Stimulated activated CD4-positive, alpha-beta T cell treated with anti-CD3 and anti-CD28 coated beads, TNF-alpha, amount 100 ng/mL, for 24 hours (primary cell): ENCODE data around the gene TMPRSS11E.
"Not testable (repeated sequence)": the region's sequence is repeated elsewhere in the genome, so short reads cannot be mapped to it uniquely, and the experiment has no call there.

ENCODE experiments used
- DNase-seq, 3 experiments: peaks; one replicate each; pipeline ENCODE4 v3.0.0-alpha.2; 2020; ENCODE audit warnings: low read depth in 3 of 3

TMPRSS11E gene

DNA sequence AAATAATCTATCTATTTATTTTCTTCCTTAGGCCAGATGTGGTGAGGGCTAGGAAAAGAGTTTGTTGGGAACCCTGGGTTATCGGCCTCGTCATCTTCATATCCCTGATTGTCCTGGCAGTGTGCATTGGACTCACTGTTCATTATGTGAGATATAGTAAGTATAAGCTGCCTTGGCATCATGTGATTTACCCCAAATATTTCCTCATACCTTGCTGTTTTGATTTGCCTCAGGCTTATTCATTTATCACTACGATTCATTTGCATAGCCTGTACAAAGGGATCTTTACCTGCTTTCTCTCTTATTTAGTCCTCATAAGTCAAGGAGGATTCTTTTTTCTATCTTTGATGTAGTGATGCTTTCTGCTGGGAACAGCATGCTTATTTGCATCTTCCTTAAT is 14.5 kb downstream of the TMPRSS11E start:
- DNase-seq, result no peak

GRCh38 chr4:68462691-68463090 is 15.4 kb downstream of the TMPRSS11E start:
- no peak for DNase-seq

- no peak for DNase-seq
Observed at GRCh38 chr4:68463796-68464195, 16.5 kb downstream of the TMPRSS11E start.

GRCh38 chr4:68465058-68465457 is 17.8 kb downstream of the TMPRSS11E start:
- no peak for DNase-seq

DNA sequence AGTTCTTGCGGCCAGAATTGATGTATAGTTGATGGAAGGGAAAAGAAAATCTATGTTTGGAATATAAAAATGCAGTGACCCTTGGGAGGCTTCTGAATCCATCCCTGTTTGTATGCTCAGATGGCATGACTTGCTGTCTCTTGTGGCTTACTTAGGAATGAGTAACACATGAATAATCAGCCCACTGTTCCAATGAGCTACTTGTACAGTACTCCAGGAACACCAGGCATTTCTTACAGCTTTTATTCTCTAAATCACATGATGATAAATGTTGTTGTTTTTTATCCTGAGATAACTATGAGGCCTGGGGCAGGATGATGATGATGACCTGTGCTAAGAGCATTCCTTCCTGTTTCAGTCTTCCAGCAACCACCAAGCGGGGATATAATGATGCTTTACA is 18.9 kb downstream of the TMPRSS11E start:
- DNase-seq, result no peak

GRCh38 chr4:68466751-68467150 is 19.5 kb downstream of the TMPRSS11E start:
- DNase-seq, result no peak

DNA sequence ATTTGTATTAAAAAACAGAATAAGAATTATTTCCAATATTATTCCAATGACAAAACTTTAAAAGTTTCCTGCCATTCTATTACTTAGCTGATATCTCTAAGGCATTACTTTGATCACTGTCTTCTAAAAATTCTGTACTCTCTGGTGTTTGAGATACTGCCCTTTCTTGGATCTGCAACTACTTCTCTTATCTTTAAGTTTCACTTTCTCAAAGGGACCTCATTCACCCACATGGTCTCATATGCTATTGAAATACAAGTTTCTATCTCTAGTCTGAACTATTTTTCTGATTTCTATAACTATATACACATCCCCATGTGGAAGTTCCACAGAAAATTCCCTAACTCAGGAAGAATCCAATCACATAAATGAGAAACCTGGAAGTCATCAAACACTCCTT is 22.2 kb downstream of the TMPRSS11E start:
- DNase-seq, result no peak

- no peak for DNase-seq
Observed at GRCh38 chr4:68476191-68476590, 28.9 kb downstream of the TMPRSS11E start.

DNA sequence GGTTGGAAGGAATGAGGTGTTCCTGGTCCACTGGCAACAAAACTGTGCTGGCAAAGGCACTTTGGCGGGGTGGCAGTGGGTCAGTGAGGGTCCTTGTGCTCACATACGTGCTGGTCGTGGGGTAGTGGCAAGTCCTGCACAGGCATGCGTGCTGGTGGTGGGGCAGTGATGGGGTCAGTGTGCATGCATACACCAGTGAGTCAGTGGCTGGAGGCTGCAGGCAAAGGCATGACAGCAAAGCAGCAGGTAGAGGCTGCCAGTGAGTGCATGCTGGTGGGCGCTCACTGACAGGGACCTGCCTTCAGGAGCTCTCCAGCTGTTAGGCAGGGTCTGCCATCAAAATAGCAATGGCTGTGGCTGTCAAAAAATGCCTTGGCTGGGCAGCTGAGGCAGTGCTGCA is 42.1 kb downstream of the TMPRSS11E start:
- DNase-seq, result no peak

DNA sequence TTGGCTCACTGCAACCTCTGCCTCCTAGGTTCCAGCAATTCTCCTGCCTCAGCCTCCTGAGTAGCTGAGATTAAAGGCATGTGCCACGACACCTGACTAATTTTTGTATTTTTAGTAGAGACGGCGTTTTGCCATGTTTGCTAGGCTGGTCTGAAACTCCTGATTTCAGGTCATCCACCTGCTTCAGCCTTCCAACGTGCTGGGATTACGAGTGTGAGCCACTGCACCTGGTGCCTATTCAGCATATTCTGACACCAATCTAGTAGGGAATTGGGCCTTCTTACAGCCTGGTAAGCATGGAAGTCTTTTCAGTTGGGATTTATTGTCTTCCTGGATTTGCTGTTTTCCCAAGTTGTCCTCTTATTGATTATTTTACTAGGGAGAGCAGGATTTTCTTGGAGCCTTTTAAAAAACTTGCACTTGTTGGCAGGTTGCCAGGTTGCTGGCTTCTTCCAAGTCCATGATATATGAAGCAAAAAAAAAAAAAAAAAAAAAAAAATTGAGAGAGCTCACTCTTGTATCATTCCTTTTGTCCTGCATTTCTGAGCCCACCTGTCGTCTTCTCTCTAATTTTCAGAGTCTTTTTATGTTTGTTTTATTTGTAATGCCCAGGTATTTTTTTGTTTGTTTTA is 43.7 kb downstream of the TMPRSS11E start:
- no peak for DNase-seq

GRCh38 chr4:68494688-68495087 is 47.4 kb downstream of the TMPRSS11E start:
- DNase-seq, result no peak

DNA sequence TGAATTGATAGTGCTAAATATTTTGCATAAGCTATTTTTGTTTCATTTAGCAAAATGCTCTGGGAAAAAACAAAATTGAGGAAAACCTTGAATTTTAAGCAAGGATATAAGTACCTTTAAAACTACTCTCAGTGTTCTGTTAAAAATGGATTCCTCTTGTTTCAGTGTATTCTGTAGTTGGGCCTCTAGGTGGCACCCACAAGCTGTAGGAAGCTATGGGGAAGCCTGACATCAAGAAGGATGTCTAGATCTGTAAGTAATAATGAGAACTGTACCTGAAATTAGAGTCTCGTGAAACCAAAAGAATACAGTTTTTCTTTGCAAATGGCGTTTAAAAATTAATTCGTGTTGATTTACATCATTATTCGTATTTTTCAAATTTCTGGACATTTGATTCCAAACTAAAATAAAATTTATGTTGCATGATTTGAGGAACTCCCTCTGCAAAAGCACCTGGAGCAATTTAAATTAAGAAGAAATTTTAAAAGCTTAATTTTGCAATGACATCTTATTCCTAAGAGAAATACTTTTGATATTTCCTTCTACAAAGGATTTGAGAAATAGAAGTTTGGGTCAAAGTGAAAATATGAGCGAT is 51.2 kb downstream of the TMPRSS11E start:
- peak; percentile 4 to 41 (median 37) for DNase-seq

DNA sequence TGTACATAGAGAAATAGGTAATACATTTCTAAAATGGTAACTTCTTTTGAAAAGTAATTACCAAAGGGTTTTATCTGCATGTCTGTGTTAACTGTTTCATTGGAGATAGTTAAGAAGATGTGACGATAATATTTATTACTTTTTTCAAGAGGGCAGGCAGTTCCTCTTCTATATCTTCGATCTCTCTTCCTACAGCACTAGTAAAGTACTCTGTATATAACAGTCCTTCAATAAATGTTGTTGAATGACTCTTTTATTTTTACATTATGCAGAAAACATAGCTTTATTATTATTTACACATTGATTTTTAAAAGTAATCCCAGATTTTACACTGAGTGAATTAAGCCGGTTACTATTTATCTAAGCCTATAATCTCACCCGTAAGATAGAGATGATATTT is 51.8 kb downstream of the TMPRSS11E start:
- DNase-seq, result no peak

DNA sequence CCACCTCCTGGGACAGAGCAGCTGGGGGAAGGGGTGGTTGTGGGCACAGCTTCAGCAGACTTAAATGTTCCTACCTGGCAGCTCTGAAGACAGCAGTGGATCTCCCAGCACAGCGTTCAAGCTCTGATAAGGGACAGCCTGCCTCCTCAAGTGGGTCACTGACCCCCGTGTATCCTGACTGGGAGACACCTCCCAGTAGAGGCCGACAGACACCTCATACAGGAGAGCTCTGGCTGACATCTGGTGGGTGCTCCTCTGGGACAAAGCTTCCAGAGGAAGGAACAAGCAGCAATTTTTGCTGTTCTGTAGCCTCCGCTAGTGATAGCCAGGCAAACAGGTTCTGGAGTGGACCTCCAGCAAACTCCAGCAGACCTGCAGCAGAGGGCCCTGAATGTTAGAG is 56.2 kb downstream of the TMPRSS11E start:
- not testable (repeated sequence) for DNase-seq

DNA sequence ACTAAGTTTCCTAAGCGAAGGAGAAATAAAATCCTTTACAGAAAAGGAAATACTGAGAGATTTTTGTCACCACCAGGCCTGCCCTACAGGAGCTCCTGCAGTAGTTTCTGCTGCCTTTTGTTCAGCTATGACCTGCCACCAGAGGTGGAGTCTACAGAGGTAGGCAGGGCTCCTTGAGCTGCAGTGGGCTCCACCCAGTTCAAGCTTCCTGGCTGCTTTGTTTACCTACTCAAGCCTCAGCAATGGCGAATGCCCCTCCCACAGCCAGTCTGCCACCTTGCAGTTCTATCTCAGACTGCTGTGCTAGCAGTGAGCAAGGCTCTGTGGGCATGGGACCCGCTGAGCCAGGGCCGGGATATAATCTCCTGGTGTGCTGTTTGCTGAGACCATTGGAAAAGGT is 57.6 kb downstream of the TMPRSS11E start:
- DNase-seq, result not testable (repeated sequence)

DNA sequence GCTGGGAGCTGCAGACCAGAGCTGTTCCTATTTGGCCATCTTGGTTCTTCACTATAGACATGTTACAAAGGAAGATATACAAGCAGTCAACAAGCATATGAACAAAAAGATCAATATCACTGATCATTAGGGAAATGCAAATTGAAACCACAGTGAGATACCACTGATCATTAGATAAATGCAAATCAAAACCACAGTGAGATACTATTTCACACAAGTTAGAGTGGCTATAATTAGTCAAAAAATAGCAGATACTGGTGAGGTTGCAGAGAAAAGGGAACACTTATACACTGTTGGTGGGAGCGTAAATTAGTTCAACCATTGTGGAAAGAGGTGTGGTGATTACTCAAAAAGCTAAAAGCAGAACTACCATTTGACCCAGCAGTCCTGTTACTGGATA is 58.2 kb downstream of the TMPRSS11E start:
- DNase-seq, result not testable (repeated sequence)

- no peak for DNase-seq
Observed at GRCh38 chr4:68518889-68519288, 71.6 kb downstream of the TMPRSS11E start.

DNA sequence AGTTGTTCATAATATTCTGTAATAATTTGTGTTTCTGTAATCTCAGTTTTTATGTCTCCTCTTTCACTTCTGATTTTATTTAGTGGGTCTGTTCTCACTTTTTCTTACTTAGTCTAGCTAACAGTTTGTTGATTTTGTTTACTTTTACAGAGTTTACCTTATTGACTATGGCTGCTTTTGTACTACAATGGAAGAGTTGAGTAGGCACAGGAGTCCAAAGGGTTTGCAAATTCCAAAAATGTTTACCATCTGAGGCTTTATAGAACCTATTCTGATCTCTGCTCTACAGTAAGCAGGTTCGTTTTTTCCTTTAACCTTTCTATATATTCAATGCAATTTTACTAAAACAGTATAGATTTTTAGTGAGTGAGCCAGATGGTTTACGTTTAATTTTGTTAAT is 73.7 kb downstream of the TMPRSS11E start:
- DNase-seq, result no peak

- DNase-seq, result not testable (repeated sequence)
Observed at GRCh38 chr4:68522232-68522631, 75.0 kb downstream of the TMPRSS11E start.

DNA sequence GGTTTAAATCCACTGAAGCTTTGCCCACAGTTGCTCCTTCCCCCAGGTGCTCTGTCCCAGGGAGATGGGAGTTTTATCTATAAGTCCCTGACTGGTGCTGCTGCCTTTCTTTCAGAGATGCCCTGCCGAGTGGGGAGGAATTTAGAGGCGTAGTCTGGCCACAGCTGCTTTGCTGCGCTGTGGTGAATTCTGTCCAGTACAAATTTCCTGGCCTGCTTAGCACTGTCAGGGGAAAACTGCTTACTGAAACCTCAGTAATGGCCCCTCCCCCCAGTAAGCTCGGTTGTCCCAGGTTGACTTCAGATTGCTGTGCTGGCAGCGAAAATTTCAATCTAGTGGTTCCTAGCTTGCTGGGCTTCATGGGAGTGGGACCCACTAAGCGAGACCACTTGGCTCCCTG is 88.7 kb downstream of the TMPRSS11E start:
- no peak for DNase-seq

DNA sequence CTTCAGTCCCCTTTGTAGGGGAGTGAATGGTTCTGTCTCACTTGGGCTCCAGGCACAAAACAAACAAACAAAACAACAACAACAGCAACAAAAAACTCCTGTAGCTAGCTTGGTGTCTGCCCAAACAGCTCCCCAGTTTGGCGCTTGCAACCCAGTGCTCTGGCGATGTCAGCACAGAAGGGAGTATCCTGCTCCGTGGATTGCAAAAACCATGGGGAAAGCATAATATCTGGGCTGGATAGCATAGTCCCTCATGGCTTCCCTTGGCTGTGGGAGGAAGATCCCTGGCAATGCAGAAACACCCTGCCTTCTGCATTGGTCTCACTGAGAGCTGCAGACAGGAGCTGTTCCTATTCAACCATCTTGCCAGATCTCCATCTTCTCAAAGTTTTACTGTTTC is 89.1 kb downstream of the TMPRSS11E start:
- no peak for DNase-seq

DNA sequence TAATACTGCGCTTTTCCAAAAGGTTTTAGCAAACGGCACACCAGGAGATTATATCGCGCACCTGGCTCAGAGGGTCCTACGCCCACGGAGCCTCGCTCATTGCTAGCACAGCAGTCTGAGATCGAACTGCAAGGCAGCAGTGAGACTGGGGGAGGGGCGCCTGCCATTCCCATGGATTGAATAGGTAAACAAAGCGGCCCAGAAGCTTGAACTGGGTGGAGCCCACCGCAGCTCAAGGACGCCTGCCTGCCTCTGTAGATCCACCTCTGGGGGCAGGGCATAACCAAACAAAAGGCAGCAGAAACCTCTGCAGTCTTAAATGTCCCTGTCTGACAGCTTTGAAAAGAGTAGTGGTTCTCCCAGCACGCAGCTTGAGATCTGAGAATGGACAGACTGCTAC is 95.5 kb downstream of the TMPRSS11E start:
- not testable (repeated sequence) for DNase-seq
